ENCODE data around the gene IFITM1.

IFITM1 gene

GRCh38 chr11:313787-314553 lies at the start of gene IFITM1:
TSS of gene IFITM1 (plus strand) at chr11:314040. CDS start at chr11:314171, 131 bp downstream.
- no peak for DNase-seq (ENCODE audit: low spot score)

- DNase-seq (ENCODE audit: low spot score), result peak; percentile 29
These were observed 47.0 kb upstream of the IFITM1 start for GRCh38 chr11:266676-267439.

GRCh38 chr11:267491-267994 lies 46.3 kb upstream of the IFITM1 start:
- DNase-seq (ENCODE audit: low spot score), result no peak

- peak; percentile 23 for DNase-seq (ENCODE audit: low spot score)
These were observed 45.1 kb upstream of the IFITM1 start for GRCh38 chr11:268716-269145.

- DNase-seq (ENCODE audit: low spot score), result peak; percentile 23
These were observed 44.5 kb upstream of the IFITM1 start for GRCh38 chr11:269146-269890.

- DNase-seq (ENCODE audit: low spot score), result peak; percentile 36
These were observed 43.2 kb upstream of the IFITM1 start for GRCh38 chr11:270451-271318.

GRCh38 chr11:271319-271715 lies 42.5 kb upstream of the IFITM1 start:
- peak; percentile 19 for DNase-seq (ENCODE audit: low spot score)

- DNase-seq (ENCODE audit: low spot score), result peak; percentile 28
These were observed 41.5 kb upstream of the IFITM1 start for GRCh38 chr11:272195-272930.

GRCh38 chr11:272931-273198 lies 41.0 kb upstream of the IFITM1 start:
- DNase-seq (ENCODE audit: low spot score), result no peak

- no peak for DNase-seq (ENCODE audit: low spot score)
These were observed 37.6 kb upstream of the IFITM1 start for GRCh38 chr11:276219-276618.

GRCh38 chr11:278001-278951 lies 35.6 kb upstream of the IFITM1 start, which contains the start of gene NLRP6:
TSS of gene NLRP6 (plus strand) at chr11:278407. CDS start at chr11:278570, 163 bp downstream.
- DNase-seq (ENCODE audit: low spot score), result peak; percentile 36

- DNase-seq (ENCODE audit: low spot score), result peak; percentile 32
These were observed 34.5 kb upstream of the IFITM1 start for GRCh38 chr11:279040-279965.

GRCh38 chr11:279966-280705 lies 33.7 kb upstream of the IFITM1 start:
- DNase-seq (ENCODE audit: low spot score), result peak; percentile 39

GRCh38 chr11:280706-281485 lies 32.9 kb upstream of the IFITM1 start:
- DNase-seq (ENCODE audit: low spot score), result peak; percentile 36

- peak; percentile 45 for DNase-seq (ENCODE audit: low spot score)
These were observed 32.2 kb upstream of the IFITM1 start for GRCh38 chr11:281486-282161.

- DNase-seq (ENCODE audit: low spot score), result no peak
These were observed 31.7 kb upstream of the IFITM1 start for GRCh38 chr11:282171-282570.
